Medulla oblongata (tissue), 1 donor: ENCODE measurements around the gene CXCL16.

ENCODE experiments used
- DNase-seq: peaks from one replicate; pipeline ENCODE4 v3.0.0-alpha.2; 2015; ENCODE audit errors: extremely low spot score

The CXCL16 gene, protein sequence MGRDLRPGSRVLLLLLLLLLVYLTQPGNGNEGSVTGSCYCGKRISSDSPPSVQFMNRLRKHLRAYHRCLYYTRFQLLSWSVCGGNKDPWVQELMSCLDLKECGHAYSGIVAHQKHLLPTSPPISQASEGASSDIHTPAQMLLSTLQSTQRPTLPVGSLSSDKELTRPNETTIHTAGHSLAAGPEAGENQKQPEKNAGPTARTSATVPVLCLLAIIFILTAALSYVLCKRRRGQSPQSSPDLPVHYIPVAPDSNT

DNA sequence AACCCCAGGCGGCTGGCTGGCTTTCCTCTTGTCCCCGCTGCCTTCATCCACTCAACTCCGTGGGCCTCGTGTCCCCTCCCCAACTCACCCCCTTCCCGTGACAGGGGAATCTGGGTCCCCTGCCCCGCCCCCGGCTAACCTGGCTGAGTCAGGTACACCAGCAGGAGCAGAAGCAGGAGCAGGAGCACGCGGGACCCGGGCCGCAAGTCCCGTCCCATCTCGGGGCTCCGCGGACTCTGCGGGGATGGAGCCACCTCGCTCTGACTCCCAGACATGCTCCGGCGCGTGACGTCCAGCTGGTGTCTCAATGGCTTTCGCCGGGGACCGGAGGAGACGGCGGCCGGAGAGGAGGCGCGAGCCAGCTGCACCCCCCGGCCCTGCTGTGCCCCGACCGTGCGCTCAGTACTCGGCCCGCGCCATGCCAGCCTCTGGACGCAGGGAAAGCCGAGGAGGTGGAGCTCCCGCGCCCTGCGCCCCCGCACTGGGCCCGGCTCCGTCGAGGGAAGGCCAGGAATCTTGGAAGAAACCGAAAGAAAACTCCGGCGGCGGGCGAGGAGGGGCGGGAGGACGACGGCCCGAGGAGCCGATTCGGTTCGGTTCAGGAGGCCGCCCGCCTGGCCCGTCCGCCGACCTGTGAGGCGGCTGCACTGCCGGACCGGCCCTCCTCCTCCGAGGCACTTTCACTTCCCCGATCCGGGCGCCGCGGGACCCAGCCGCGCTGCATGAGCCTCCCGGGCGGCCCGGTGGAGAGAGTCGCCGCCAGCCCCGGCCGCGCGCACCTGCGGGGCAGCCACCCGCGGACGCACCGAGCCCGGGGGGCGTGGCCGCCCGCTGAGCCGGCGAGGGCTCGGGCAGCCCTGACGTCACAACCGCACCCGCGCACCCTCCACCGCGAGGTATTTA, at the start of gene CXCL16, which contains the start of gene ZMYND15:
Gene CXCL16, minus strand, starts transcription at position 807 of the 903 bp plus-strand sequence. Its CDS starts 589 bp downstream, at position 218.
Gene ZMYND15, plus strand, starts transcription at position 712 of the 903 bp plus-strand sequence. CDS start 716 bp downstream, outside the sequence.
- DNase-seq: peak; percentile 32

DNA sequence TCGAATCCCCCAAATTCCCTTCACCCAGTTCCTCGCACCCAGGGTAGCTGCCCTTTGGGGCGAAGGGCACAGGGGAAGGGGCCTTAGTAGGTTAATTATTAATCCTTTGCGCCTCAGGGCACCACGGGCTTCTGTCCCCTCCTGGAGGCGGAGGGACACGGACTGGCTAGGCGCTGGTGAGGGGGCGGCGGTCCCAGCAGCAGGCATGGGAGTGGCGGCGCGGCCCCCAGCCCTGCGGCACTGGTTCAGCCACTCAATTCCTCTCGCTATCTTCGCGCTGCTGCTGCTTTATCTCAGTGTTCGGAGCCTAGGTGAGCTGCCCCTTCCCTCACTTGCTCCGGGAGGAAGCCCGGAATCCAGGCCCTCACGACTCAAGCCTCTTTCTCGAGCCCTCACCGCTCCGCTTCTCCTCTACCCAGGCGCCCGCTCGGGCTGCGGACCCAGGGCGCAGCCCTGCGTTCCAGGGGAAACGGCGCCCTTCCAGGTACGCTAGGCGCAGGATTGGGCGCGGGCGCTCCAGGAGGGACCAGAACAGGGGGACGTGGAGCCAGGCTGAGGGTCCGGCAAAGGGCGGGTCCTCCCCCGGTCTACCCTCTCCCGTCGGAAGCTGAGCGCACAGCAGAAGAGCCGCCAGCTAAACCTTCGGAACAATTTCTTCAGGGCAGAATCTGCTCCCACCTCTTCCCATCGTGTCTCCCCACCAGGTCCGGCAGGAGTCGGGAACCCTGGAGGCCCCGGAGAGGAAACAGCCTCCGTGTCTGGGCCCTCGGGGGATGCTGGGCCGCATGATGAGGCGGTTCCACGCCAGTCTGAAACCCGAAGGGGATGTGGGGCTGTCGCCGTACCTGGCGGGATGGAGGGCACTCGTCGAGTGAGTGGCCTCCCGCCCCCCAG, 49.3 kb upstream of the CXCL16 start, which contains the start of gene GLTPD2:
Gene GLTPD2, plus strand, starts transcription at position 158 of the 894 bp plus-strand sequence. Its CDS starts 48 bp downstream, at position 206.
- DNase-seq: no peak

DNA sequence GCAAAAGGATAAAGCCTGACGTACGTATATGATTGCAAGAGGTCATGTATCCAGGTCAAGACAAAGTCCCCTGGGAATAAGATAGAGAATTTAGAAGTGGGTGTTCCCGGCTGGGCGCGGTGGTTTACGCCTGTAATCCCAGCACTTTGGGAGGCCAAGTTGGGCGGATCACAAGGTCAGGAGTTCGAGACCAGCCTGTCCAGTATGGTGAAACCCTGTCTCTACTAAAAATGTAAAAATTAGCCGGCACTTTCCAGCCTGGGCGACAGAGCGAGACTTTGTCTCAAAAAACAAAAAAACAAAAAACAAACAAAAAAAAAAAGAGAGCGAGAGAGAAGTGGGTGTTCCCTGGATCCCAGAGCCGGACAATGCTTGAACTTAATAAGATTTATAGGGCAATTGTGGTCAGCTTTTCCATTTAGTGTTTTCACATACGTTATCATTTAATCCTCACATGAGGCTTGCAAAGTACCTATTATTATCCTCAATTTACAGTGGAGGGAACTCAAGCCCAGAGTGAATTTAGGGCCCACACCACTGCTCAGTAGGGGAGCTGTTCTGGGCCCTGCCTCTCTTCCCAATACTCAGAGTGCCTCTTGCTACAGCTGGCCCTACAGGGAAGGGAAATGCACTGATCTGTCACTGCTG, 48.6 kb upstream of the CXCL16 start:
- no peak for DNase-seq

DNA sequence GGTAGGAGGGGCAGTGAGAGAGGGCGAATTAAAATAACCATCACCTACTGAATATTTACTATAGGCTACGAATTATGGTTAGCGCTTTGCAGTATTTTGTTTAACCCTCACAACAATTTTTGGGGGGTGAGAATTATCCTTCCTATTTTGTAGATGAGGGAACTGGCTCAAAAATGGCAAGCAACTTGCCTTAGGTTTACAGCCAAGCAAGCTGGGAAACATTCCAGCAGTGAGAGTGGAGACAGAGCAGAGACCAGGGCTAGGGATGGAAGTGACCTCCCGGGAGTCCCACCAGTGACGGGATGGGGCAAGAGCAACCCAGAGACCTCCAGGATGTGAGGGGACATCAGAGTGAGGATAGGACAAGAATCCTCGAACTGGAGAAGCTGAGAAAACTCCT, 46.8 kb upstream of the CXCL16 start:
- peak; percentile 43 for DNase-seq

DNA sequence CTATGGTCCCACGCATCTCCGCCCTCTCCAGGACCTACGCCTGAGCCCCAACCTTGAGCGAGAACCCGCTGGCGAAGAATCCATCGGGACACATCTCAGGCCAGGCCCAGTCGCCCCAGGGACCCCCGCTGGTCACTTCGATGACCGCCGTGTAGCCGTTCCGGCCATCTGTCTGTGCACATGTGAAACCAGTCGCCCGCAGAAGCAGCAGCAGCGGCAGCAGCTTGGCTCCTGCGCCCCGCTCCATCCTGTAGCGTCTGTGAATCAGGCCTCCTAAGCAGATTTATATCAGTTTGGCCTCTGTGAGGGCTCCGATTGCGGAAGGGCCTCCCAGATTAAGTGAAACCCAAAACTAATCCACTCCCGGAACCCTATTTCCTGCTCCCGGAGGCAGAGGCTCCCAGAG, 46.4 kb upstream of the CXCL16 start, which contains the start of gene VMO1:
Gene VMO1, minus strand, starts transcription at position 259 of the 406 bp plus-strand sequence. Its CDS starts 12 bp downstream, at position 247.
- DNase-seq: peak; percentile 11

DNA sequence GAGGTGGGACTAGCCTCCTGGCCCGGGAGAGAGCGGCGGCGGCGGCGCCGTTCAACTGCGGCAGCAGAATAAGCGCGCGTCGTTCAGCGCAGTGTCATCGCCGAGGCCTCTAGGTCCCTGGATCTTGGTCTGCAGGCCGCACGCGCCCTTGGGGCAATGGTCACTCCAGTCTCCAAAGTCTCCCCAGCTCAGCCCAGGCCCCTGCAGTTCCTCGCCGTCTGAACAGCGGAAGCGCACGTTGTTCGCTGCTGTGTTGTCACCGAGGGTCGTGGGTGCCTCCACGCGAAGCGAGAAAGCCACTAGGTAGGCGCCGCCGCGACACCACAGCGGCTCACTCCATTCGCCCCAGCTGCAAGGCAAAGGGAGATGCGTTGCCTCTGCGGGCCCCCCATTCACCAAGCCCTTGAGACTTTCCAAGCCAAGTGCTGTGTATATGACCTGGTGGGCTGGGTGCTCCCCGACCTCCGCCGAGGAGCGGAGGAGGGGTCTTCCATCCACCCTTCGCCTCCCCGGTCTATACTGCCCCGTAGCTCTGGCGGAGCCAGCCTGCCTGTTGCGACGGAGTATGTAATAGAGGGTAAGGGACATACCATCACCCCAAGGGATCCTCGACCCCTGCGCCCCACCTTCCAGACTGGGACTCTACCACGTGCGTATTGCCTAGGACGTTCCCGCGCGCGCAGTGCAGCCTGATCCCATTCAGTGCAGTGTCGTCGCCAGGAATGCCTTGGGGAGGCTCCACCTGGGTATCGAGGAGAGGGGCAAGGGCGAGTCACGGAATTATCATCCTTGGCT, 45.8 kb upstream of the CXCL16 start:
- DNase-seq: no peak

DNA sequence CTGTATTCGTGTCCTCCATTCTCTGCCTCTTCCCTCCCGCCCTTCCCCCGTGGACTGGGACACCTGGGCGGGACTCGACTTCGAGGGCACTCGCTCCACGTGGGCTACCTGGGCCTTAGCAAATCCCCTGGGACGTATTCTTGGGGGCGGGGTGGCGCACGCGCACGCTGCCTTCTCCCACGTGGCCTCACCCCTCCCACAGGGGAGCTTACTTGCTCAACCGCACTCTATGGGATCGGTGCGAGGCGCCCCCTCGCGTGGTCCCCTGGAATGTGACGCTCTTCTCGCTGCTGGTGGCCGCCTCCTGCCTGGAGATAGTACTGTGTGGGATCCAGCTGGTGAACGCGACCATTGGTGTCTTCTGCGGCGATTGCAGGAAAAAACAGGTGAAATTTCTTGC, 42.9 kb upstream of the CXCL16 start:
- DNase-seq: no peak

DNA sequence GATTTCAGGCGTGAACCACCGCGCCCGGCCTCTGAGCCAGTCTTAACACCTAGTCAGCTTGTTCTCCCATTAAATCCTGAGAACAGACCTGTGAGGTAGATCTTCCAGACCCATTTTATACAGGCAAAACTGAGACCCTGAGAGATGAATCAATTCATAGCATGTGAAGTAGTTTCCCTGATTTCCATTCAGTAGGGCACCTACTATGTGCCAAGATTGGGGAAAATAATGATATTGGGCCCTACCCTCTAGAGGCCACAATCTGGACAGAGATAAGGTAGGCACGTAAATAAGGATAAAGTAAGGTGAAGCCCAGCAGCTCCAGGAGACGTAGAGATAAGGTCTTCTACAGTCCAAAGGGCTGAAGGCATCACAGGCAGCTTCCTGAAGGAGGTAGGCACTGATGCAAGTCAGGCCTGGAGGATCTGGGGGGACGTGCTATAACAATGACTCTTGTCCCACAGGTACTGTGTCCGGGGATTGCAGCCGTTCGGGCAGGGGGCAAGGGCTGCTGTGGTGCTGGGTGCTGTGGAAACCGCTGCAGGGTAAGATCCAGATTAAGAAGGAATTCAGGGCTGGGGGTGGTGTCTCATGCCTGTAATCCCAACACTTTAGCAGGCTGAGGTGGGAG, 40.7 kb upstream of the CXCL16 start:
- no peak for DNase-seq

DNA sequence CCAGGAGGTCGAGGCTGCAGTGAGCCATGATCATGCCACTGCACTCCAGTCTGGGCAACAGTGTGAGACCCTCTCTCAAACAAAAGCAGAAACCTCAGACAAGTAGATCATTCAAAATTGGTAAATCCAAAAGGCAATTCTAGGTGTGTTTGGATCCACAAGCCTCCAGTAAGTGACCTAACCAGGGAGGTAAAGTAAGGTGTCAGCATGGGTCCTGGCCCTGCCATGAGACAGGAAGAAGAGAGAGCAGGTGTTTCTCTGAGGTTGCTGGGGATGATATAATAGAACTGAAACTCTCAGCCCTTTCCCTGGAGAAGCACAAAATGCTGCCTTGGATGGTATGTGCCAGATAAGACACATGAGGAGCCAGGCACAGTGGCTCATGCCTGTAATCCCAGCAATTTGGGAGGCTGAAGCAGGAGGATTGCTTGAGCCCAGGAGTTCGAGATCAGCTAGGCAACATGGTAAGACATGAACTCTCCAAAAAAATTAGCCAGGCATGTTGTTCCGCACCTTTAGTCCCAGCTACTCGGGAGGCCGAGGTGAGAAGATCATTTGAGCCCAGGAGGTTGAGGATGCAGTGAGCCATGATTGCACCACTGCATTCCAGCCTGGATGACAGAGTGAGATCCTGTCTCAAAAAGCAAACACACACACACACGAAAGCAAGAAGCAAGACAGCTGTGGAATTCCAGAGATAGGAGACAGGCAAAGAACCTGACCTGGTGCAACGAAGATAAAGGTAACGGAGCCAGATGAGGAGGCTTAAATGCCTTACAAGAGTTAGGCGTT, 38.4 kb upstream of the CXCL16 start:
- DNase-seq: no peak

DNA sequence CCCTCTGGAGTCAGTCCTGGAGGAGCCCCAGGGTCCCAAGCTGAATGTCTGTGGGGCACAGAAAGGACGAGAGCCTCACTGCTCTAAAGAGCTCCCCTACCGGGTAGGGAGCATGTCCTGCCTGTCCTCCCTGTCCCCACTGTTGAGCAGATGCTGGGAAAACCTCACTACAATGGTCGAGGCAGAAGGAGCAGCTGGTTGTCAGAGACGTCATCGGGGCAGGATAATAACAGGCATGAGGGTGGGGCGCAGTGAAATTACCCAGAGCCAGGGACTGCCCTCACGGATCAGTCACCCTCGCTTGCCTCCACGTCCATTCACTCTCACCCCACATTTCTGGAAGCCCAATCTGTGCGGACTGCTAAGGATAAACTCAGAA, 32.5 kb upstream of the CXCL16 start:
- no peak for DNase-seq

DNA sequence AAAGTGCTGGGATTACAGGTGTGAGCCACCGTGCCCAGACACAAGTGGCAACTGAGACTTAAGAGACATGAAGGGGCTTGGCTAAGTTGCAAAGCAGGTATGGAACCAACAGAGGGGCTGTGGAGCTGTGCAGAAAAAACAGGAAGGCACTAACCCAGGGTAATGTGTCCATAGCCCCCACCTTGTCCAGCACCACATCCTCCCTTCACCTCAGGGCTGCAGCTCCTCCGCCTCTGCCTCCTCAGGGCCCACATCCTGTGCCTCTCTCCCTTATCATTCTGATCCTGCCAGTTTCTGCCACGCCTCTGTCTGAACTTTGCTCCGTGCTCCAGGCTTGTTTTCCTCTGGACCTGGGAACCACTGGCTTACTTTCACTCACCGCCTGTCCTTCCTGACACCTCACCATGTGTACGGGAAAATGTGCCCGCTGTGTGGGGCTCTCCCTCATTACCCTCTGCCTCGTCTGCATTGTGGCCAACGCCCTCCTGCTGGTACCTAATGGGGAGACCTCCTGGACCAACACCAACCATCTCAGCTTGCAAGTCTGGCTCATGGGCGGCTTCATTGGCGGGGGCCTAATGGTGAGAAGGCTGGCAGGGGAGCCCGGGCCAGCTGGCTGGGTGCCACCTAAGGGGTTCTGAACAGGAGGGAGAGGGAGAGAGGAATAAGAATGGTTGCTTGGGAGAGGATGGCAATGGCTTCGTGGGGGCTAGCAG, 31.9 kb upstream of the CXCL16 start, which contains the start of gene TM4SF5:
Gene TM4SF5, plus strand, starts transcription at position 368 of the 716 bp plus-strand sequence. Its CDS starts 37 bp downstream, at position 405.
- DNase-seq: no peak

DNA sequence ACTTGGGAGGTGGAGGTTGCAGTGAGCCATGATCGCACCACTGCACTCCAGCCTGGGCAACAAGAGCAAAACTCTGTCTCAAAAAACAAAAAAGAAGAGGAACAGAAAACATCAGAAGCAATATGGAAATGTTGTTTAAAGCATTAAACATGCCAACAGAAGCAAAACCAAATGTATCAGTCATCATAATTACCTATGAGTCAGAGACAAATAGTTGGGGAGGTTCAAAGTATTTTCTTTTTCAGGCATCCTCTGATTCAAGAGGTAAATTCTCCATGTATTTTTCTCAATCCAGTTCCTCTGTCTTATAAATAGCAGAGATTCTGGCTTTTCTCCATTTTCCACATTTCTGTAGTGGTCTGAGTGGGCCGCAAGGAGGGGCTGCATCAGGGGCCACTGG, 29.9 kb upstream of the CXCL16 start:
- no peak for DNase-seq

DNA sequence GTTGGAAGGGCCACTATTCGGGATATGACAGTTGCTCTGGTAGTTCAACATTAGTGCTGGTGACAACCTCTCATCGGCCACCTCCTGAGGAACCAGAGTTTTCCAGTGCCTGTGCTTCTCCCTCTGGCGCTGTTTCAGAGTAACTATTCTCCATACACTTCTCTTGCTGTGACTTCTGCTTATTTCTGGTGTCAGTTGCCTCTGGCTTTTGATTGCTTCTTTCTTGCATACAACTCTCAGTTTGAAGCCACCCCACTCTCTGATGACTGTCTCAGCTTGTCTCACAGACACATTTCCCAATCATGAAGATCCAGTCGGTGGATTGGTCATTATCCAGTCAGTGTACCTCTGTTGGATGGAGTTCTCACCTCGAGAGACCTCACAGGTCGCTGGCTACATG, 28.6 kb upstream of the CXCL16 start:
- peak; percentile 42 for DNase-seq

DNA sequence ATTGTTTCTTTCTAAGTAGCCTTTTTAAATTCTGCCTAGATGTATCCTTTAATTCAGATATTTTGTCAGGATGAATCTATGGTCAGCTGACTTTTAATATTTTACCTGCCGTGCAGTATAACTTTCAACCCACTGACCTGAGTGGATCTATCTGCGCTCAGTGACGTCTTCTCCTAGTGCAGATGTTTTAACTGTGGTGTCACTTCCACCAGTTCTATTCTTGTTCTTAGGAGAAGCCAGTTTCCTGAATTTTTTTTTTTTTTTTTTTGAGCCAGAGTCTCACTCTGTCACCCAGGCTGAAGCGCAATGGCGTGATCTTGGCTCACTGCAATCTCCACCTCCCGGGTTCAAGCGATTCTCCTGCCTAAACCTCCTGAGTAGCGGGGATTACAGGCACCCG, 27.0 kb upstream of the CXCL16 start:
- no peak for DNase-seq

DNA sequence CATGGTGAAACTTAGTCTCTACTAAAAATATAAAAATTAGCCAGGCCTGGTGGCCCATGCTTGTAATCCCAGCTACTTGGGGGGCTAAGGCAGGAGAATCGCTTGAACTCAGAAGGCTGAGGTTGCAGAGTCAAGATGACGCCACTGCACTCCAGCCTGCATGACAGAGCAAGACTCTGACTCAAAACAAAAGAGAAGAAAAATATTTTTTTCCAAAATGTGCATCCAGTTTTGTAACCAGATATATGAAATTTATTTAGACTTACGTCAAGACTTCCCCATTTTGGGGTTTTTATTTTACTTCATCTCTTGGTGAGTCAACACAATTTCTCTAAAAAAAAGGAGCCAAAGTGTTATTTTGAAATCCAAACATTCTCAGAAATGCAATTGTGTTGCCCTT, 26.5 kb upstream of the CXCL16 start:
- DNase-seq: no peak

DNA sequence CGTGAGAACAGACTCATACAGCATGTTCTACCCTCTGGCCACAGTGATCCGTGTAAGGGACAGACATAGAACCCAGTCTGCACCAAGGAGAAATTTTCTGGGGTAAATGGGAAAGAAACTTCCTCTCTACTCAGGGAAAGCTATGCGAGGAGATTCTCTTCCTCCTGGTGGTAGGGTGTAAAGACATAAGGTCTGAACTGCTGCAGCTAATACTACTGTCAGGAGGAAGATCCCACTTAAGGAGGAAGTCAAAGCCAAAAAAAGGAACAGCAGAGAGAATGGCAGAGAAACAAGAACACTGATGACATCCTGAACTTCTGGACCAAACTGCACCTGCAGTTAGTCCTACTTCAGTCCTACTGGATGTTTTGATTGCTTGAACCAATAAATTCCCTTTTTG, 24.9 kb upstream of the CXCL16 start:
- DNase-seq: peak; percentile 77

DNA sequence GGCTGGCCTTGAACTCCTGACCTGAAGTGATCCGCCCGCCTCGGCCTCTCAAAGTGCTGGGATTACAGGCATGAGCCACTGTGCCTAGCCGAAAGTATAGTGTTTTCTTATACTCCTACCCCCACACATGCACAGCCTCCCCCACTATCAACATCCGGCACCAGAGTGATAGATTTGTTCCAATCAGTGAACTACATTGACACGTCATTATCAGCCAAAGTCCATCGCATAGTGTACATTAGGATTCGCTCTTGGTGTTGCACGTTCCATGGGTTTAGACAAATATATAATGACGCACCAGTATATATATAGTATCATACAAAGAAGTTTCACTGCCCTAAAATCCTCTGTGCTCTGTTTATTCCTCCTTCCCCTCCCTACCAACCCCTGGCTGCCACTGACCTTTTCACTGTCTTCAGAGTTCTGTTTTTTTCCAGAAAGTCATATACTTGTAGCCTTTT, 20.1 kb upstream of the CXCL16 start:
- peak; percentile 41 for DNase-seq

DNA sequence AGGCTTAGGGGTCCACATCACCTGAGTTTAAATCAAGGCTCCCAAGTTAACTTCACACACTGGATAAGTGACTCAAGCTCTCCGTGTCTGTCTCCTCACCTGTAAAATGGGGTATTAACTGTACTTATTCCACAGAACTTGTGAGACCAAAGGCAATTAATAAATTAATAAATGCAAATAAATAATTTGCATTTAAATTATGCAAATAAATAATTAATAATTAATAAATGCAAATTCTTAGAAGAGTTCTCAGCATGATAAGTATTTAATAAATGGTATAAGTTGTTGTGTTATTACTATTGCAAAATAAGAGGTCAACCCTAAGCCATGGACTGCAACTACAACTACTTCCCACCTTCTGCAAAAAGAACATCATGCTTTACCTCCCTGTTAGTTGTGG, 13.7 kb upstream of the CXCL16 start:
- no peak for DNase-seq
